ENCODE measurements around the gene PSMD1.

Gene PSMD1

GRCh38 chr2:231118614-231118942, 61.9 kb downstream of the PSMD1 start:
- no peak for DNase-seq (ENCODE audit: extremely low read depth, low read depth)
- no peak for TF ChIP-seq CTCF (IDR thresholded peaks at IDR 0.05; ENCODE audit: low read depth, low read length)

- TF ChIP-seq CTCF (IDR thresholded peaks at IDR 0.05; ENCODE audit: low read depth, low read length): no peak
Measured at GRCh38 chr2:231123362-231123898, 66.8 kb downstream of the PSMD1 start.

DNA sequence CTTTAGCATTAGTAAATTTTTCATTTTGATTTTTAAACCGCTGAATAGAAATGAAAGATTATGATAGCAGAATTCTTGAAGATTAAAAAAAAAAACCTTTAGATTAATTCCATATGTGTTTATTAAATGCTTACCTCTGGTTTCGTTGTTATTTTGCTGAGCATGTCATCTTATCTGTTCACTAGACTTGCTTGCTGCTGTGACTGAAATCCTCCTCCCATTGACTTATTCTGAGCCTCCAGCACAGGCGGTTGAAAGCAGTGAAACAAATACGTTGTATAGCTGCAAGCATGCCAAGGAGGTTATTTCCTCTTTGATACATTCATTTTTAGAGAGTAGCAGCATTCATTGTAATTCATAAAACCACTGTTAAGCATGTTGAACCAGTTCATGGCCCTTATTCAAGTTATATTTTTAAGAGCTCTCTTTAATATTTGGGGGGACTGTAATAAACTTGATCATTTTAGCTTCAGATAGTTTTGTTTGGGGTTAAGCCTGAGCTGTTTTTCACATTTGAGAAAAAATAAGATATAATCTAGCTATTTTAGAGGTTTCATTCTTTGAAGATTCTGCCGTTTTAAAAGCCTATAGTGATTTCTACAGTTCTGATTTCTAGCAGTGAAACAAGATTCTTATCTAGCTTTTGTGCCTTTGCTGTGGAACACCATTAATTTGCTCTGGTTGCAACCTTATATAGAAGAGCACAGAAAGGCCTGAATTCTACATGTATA, 68.3 kb downstream of the PSMD1 start, which contains the start of gene HTR2B:
HTR2B (minus strand) TSS at position 205 of the 731 bp plus-strand sequence. CDS start 1,278 bp downstream, outside the sequence.
- no peak for DNase-seq (ENCODE audit: extremely low read depth, low read depth)
- no peak for TF ChIP-seq CTCF (IDR thresholded peaks at IDR 0.05; ENCODE audit: low read depth, low read length)

More at GRCh38 chr2:231123362-231123898, 66.8 kb downstream of the PSMD1 start:
- no peak for DNase-seq (ENCODE audit: extremely low read depth, low read depth)

GRCh38 chr2:231126123-231126522, 69.5 kb downstream of the PSMD1 start:
- no peak for DNase-seq (ENCODE audit: extremely low read depth, low read depth)
- TF ChIP-seq CTCF (IDR thresholded peaks at IDR 0.05; ENCODE audit: low read depth, low read length): no peak

- TF ChIP-seq CTCF (IDR thresholded peaks at IDR 0.05; ENCODE audit: low read depth, low read length): no peak
- no peak for DNase-seq (ENCODE audit: extremely low read depth, low read depth)
Measured at GRCh38 chr2:231127480-231127879, 70.8 kb downstream of the PSMD1 start.

- no peak for DNase-seq (ENCODE audit: extremely low read depth, low read depth)
- no peak for TF ChIP-seq CTCF (IDR thresholded peaks at IDR 0.05; ENCODE audit: low read depth, low read length)
Measured at GRCh38 chr2:231127936-231128335, 71.3 kb downstream of the PSMD1 start.

DNA sequence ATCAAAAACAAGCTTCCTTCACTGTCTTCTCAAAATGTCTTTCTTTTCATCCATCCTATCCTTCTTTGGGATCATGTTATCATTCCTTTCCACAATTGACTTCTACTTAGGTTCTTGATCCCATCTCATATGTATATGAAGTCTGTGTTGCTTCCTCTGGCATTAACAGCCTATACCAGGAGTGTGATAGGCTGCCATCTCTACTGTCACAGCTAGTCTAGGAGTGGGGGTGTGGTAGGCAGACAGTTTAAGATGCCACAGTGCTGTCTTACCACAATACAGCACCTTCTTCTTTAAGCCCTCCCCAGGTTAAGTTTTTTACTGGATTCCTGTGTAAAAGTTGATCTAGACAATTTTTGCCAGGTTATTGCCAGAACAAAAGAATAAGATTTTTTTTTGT, 71.9 kb downstream of the PSMD1 start:
- no peak for TF ChIP-seq CTCF (IDR thresholded peaks at IDR 0.05; ENCODE audit: low read depth, low read length)
- no peak for DNase-seq (ENCODE audit: extremely low read depth, low read depth)

Data from AG09319 (cell line).